Right ventricle myocardium inferior (tissue), 1 donor: ENCODE data around the gene TMEM95. TPM values are rescaled to one million over a fixed set of nuclear protein-coding genes. Genes with fewer than 3 reads are reported as not detected.
"Not testable (repeated sequence)": the region's sequence is repeated elsewhere in the genome, so short reads cannot be mapped to it uniquely, and the experiment has no call there.

ENCODE experiments used
- ATAC-seq: fragments of 200-7000 bp; cut with Tn5 transposase; one replicate; pipeline ENCODE4 v1.9.1; 2020; ENCODE audit warnings: mild to moderate bottlenecking, moderate library complexity
- DNase-seq: peaks from one replicate; pipeline ENCODE4 v3.0.0; 2021; ENCODE audit errors: missing footprints
- intact Hi-C: fragments of 100-400 bp; cut with DNase I; formaldehyde crosslinking; loops from one replicate; pipeline ENCODE4 v1.11.0; 2022
- total RNA-seq: library from RNA; stranded (reverse); fragmentation: NEBNext Ultra II Directional; extraction: Animal tissue kit (Norgen Biotek cat#: 25700); gene quantifications from one replicate; pipeline ENCODE4 v1.2.1, GENCODE V29; 2021
- donor health status: DM: no; HTN: yes; CAD: no; lungs with severe emphysema.

Gene TMEM95
- total RNA-seq, 1 donor from 2014 or later: not detected

- DNase-seq (no peak), ATAC-seq (no peak)
- intact Hi-C loops: loop anchor here (2.0 to 5.0 kb wide), 3 partner anchors 79 to 230 kb away; partner anchors contain the start of gene SENP3
Observed at GRCh38 chr17:7357381-7357780, 2.4 kb downstream of the TMEM95 start.

GRCh38 chr17:7361906-7362305 is 7.0 kb downstream of the TMEM95 start:
- DNase-seq: no peak
- ATAC-seq: no peak
- intact Hi-C loops: no loop called here

DNA sequence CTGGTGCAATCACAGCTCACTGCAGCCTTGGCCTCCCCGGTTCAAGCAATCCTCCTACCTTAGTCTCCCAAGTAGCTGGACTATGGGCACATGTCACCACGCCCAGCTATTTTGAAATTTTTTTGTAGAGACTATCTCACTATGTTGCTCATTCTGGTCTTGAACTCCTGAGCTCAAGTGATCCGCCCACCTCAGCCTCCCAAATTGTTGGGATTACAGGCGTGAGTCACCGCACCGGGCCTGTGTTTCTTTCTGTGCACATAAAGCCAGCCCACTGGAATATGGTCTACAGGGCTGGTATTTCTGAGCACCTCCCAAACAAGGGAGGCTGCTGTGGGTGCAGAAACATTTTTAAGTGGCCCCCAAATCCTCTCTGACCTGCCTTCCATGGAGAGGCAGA is 8.4 kb downstream of the TMEM95 start:
- intact Hi-C loops: no loop called here
- DNase-seq: no peak
- no peak for ATAC-seq

DNA sequence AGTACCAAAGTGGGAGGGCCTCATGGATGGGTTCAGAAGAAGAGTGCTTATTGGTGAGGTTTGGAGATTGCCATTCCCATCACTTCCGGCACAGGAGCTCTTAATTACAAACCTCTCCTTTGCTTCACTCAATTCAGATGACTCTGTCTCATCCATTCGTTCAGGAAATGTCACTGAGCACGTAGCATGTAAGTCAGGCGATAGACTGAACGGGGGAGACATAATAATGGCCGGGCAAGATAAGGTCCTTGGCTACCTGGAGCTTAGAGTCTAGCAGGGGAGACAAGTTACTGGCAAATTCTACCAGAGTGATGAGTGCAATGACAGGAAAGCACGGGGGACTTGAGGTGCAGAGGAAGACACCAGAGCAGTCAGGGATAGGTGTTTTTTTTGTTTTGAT is 11.0 kb downstream of the TMEM95 start:
- DNase-seq, intact Hi-C loops, ATAC-seq: not testable (repeated sequence)

GRCh38 chr17:7367083-7367482 is 12.1 kb downstream of the TMEM95 start:
- intact Hi-C loops: no loop called here
- ATAC-seq (no peak), DNase-seq (no peak)

- no peak for ATAC-seq
- no peak for DNase-seq
- intact Hi-C loops: no loop called here
Observed at GRCh38 chr17:7367918-7368598, 13.1 kb downstream of the TMEM95 start.

GRCh38 chr17:7368599-7368994 is 13.6 kb downstream of the TMEM95 start:
- intact Hi-C loops, ATAC-seq, DNase-seq: not testable (repeated sequence)

DNA sequence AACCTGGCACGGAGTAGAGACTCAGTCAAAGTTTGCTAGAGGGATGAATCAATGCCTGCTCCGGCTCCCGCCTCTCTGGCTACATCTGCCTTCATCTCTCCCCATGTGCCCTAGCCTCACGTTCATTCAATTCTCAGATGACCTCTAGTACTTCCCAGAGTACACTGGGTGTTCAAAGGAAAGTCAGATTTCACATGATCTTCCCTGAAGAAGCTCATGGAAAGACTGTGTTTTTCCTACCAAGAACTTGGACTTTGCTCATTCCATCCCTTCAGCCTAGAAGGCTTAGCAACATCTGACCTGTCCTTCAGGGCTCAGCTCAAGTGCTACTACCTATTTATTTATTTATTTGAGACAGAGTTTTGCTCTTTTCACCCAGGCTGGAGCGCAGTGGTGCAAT is 14.9 kb downstream of the TMEM95 start:
- DNase-seq: no peak
- intact Hi-C loops: no loop called here
- ATAC-seq: no peak

- intact Hi-C loops: no loop called here
- DNase-seq (no peak), ATAC-seq (no peak)
Observed at GRCh38 chr17:7370853-7371252, 15.9 kb downstream of the TMEM95 start.

GRCh38 chr17:7374353-7374752 is 19.4 kb downstream of the TMEM95 start:
- intact Hi-C loops: no loop called here
- ATAC-seq (no peak), DNase-seq (no peak)

DNA sequence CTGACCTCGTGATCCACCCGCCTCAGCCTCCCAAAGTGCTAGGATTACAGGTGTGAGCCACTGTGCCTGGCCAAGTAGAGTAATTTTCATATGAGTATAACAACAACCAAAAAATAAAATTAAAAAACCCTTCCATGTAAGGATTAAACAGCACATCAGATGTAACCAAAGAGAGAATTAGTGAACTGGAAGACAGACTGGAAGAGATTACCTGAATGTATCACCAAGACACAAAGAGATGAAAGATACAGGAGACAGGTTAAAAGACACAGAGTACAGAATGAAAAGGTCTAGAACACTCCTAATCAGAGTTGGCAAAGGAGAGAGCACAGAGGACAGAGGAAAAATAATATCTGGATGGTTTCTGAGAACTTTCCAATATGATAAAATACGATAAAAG is 24.2 kb downstream of the TMEM95 start:
- DNase-seq: no peak
- intact Hi-C loops: no loop called here
- no peak for ATAC-seq

DNA sequence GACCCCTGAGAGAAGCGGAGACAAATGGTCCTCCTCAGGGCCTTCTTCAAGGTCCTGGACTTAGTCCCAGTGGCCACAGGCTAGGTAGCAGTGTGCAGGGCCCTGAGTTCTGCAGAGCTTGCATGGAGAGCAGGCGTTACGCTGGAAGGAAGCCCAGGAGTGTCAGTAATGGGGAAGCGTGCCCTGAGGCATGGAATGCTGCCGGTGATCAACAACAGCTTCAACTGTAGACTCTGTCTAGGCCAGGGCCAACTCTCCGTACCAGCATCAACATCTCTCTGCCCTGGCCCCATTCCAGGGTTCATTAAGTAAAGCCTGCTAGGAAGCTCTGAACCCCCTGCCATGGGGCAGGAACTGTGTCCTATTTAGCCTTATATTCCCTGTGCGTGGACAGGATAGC is 25.4 kb downstream of the TMEM95 start:
- DNase-seq (peak; percentile 76), ATAC-seq (peak; percentile 83)
- intact Hi-C loops: no loop called here

DNA sequence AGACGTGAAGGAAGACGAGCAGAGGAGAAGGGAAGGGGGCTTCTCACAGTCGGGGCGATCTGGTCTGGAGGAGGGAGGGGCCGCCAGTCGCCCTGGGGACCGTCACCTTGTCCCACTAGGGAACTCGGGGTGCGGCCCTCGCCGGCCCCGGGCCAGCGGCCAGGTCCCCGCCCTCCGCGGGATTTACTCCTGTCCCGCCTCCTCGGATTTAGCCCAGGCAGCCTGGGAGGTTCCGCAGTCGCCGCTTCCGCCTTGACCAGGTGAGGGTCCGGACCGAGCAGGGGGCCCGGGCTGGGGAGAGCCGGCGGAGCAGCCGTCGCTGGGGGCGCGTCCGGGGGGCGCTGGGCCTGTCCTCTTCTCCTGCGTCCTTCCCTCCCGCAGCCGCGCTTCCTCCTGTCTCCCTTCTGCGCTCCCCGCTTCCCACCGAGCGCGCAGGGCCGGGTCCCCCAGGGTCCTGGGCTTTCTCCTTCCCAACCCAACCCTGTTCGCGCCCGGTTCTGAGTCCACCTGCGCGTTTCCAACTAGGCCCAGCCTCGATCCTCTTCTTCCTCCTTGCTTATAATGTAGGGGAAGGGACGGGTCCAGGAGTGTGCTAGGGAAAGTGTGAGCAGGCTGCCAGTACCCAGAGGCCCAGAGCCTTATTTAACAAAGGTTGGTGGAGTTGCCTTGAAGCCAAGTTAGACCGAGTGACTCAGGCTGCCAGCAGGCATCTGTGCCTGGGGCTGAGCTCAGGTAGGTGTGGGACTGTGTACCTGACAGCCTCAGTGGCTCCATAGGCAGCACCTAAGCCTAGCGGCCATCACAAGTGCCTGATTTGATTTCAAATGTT is 26.1 kb downstream of the TMEM95 start, which contains the start of gene TNK1:
Gene TNK1, plus strand, starts transcription at position 235 of the 829 bp plus-strand sequence. CDS start 1,838 bp downstream, outside the sequence.
- intact Hi-C loops: no loop called here
- peak; percentile 60 for ATAC-seq
- peak; percentile 75 for DNase-seq

DNA sequence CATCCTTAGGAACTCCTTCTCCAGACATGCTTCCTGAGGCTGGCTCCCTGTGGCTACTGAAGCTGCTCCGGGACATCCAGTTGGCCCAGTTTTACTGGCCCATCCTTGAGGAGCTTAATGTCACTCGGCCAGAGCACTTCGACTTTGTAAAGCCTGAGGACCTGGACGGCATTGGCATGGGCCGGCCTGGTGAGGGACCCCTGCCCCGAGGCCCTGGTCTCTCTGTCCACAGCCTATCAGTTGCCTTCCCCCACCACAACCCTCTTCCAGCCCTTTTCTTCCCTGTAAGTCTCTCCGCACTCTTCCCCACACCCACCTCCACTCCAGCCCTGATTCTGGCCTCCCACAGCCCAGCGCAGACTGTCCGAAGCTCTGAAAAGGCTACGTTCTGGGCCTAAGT is 27.9 kb downstream of the TMEM95 start:
- intact Hi-C loops: no loop called here
- no peak for DNase-seq

GRCh38 chr17:7383371-7383741 is 28.4 kb downstream of the TMEM95 start:
- intact Hi-C loops: no loop called here

More for the DNA sequence above, 27.9 kb downstream of the TMEM95 start:
- no peak for ATAC-seq

DNA sequence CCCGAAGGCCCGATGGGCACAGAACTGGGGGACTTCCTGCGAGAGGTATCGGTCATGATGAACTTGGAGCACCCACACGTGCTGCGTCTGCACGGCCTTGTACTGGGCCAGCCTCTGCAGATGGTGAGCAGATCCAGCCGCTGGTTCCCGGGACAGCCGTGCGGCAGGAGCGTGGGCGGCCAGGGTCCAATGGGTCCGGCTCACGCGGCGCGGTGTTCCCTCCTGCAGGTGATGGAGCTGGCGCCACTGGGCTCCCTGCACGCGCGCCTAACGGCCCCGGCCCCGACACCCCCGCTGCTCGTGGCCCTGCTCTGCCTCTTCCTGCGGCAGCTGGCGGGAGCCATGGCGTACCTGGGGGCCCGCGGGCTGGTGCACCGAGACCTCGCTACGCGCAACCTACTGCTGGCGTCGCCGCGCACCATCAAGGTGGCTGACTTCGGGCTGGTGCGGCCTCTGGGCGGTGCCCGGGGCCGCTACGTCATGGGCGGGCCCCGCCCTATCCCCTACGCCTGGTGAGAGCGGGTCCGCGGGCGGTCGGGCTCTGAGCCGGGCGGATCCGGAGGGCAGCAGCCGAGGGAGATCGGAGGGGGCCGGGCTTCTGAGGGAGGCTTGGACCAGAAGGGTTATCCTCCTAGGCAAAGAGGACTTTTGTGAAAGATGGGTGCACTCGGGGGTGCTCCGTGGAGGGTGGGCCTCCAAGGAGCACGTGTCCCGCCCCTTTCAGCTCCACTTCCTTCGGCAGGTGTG is 29.0 kb downstream of the TMEM95 start:
- ATAC-seq: peak; percentile 58
- peak; percentile 72 for DNase-seq
- intact Hi-C loops: no loop called here

More at GRCh38 chr17:7383371-7383741, 28.4 kb downstream of the TMEM95 start:
- DNase-seq: no peak
- no peak for ATAC-seq

GRCh38 chr17:7384489-7385081 is 29.6 kb downstream of the TMEM95 start:
- DNase-seq (no peak), ATAC-seq (no peak)
- intact Hi-C loops: no loop called here

DNA sequence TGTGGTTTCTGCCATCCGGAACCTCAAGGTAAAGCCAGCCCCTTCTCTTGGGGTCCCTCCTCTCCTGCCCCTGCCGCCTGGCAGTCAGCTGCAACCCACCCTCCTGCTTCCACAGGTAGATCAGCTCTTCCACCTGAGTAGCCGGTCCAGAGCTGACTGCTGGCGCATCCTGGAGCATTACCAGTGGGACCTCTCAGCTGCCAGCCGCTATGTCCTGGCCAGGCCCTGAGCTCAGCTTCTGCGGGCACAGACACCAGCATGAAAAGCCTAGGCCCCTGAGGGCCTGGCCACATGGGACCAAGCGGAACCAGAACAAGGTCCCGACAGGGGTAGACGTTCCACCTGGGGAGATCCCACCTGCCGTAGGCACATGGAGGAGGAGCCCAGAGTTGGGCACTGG is 33.9 kb downstream of the TMEM95 start:
- ATAC-seq: no peak
- no peak for DNase-seq
- intact Hi-C loops: no loop called here
